ENCODE data around the gene FAHD2B.
"Not testable (repeated sequence)": the region's sequence is repeated elsewhere in the genome, so short reads cannot be mapped to it uniquely, and the experiment has no call there.

The FAHD2B gene, protein sequence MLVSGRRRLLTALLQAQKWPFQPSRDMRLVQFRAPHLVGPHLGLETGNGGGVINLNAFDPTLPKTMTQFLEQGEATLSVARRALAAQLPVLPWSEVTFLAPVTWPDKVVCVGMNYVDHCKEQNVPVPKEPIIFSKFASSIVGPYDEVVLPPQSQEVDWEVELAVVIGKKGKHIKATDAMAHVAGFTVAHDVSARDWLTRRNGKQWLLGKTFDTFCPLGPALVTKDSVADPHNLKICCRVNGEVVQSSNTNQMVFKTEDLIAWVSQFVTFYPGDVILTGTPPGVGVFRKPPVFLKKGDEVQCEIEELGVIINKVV
- 0.29 to 1.6 (median 0.73) reads per million in 18 experiments for total RNA-seq

DNA sequence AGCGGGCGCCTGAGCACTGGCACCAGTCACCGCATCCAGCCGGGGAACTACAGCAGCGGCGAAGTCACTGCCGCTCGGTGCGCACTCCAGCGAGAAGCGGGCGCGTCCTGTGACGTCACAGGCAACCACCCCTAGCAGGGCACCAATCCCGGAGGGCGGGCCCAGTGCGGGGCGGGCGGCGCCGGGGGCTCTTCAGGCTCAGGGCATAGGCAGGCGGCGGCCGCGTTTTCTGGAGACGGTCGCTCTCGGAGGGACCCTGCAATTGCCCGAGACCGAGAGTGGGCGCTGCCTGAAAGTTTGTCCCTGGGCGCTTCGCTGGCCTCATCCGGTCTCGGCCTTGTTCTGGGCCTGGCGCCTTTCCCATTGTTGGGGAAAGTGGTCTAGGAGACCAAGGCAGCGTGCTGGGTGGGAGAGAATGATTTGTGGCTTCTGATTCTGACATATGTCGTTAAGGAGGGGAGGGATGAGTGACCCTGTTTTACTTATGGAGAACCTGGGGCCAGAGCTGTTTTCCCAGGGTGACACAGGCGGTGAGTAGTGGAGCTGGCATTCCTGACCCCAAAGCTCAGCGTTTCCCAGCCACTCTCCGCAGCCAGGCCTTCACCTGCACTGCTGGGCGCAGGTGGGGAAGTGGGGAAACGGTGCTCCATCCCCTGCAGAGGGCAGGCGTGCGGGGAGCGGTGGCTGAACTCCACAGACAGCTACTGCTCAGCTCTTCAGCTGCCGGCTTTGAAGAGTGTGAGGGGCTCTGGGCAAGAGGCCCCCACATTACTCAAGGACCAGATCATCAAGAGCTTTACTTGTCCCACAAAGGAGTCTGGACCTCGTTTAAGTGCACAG lies at the start of gene FAHD2B:
Gene FAHD2B (minus strand): TSS at position 111 of the 840 bp plus-strand sequence. CDS start 3,176 bp downstream, outside the sequence.
- peak; percentile 37 to 63 for DNase-seq

DNA sequence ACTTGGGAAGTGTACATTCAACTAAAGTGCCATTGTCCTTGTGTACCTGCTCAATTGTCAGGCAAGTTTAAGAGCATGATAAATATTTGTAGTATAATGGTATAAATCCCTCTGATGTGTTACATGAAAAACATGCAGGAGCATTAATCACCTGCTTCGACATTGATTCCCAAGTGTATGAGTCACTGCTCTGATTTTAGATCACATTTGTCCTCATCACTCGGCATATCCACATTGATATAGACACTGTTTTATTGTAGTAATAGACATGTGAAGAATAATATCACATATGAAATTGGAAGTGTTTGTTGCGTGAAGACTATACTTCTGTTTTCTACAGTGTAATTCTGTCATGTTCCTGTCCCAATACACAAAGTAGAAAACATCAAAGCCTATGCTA lies 49.3 kb upstream of the FAHD2B start:
- DNase-seq = not testable (repeated sequence)

DNA sequence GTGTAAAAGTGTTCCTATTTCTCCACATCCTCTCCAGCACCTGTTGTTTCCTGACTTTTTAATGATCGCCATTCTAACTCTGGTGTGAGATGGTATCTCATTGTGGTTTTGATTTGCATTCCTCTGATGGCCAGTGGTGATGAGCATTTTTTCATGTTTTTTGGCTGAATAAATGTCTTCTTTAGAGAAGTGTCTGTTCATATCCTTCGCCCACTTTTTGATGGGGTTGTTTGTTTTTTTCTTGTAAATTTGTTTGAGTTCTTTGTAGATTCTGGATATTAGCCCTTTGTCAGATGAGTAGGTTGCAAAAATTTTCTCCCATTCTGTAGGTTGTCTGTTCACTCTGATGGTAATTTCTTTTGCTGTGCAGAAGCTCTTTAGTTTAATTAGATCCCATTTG lies 34.4 kb upstream of the FAHD2B start:
- DNase-seq = not testable (repeated sequence)

DNA sequence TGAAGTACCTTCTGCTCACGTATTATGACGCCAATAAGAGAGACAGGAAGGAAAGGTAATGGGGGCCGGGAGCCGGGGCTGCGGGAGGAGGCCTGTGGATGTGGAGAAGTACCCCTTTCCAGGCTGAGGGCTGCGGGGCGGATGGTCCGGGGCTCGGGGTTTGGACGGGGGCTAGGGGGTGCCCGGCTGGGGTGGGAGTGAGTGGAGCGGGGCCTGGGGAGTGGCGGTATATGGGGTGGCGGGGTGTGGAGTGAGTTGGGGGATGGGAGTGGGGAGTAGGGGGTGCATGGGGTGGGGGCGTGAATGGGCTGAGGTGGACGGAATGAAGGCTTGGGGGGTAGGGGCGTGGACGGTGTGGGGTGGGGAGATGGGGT lies 19.2 kb upstream of the FAHD2B start:
- DNase-seq = not testable (repeated sequence)

DNA sequence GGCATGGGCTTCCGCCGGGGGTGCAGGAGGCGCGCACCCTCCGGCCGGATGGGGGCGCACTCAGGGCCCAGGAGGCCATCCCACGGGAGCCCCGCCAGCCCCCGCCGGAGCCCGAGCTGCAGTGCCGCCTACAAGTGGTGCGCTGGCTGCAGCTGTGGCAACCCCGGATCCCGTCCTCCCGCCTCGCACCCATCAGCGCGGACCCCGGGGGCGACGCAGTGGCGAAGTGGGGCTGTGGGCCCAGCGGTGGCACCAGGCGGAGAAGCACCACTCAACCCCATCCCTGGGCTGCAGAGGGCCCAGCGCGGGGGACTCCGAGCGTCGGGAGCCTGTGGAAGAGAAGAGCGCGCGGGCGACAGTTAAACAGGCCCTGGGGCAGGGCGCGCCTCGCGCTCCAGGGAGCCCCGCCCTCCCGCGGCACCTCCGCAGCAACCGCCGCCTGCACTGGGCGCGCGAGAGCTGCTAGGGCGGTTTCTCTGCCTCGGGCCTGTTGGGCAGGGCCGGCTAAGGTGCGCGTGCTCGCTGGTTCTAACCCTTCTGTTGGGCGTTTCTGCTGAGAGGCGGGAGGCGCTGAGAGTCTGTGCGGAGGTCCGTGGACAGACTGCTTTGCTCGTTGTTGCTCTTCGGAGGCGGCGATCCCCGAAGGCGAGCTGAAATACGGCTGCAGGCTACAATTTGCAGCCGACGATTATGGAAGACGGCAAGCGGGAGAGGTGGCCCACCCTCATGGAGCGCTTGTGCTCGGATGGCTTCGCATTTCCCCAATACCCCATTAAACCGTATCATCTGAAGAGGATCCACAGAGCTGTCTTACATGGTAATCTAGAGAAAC lies 18.6 kb upstream of the FAHD2B start, which contains the start of gene ANKRD36:
Gene ANKRD36 (plus strand): TSS at position 104 of the 832 bp plus-strand sequence. CDS start 587 bp downstream, at position 691.
- DNase-seq = peak; percentile 84 to 87

DNA sequence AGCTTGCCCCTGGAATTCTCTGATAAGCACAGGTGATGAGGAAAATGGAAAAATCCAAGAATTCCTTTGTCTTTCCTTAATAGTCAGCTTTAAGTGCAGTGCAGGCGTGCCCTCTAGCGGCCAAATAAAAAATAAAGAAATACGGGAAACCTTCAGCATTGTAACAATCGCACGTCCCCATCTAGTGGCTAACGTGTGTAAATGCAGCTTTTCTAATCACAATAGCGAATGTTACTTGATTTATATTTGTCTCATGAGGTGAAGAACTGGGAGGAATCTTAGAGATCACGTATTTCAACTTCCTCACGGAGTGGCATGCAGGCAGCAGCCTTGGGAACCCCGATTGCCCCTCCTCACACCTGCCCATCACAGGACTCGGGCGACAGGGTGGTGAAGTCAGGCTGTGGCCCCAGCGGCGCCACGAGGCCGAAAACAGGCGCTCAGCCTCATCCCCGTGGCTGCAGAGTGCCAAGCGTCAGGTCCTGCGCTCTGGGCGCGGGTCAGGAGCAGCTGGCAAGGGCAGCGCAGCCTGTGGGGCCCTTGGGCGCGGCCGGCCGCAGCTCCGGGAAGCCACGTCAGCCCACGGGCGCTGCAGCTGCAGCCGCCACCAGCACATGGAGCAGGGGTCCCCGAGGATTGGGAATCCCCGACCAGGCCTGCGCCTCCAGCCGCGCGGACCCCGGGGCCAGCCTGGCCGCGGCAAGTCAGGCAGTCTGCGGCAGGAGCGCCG lies 17.8 kb upstream of the FAHD2B start:
- DNase-seq = peak; percentile 28 to 32

DNA sequence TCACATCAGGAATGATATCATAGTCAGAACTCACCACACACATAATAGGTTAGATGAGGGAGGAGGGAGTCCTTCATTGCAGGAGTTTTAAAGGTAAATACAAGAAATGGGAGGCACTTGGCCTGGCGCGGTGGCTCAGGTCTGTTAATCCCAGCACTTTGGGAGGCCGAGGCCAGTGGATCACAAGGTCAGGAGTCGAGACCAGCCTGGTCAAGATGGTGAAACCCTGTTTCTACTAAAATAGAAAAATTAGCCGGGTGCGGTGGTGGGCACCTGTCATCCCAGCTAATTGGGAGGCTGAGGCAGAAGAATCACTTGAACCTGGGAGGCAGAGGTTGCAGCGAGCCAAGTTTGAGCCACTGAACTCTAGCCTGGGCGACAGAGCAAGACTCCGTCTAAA lies 16.6 kb upstream of the FAHD2B start:
- not testable (repeated sequence) for DNase-seq

DNA sequence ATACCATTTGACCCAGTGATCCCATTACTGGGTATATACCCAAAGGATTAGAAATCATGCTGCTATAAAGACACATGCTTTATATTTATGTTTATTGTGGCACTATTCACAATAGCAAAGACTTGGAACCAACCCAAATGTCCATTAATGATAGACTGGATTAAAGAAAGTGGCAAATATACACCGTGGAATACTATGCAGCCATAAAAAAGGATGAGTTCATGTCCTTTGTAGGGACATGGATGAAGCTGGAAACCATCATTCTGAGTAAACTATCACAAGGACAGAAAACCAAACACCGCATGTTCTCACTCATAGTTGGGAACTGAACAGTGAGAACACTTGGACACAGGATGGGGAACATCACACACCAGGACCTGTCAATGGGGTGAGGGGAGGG lies 12.2 kb upstream of the FAHD2B start:
- not testable (repeated sequence) for DNase-seq

DNA sequence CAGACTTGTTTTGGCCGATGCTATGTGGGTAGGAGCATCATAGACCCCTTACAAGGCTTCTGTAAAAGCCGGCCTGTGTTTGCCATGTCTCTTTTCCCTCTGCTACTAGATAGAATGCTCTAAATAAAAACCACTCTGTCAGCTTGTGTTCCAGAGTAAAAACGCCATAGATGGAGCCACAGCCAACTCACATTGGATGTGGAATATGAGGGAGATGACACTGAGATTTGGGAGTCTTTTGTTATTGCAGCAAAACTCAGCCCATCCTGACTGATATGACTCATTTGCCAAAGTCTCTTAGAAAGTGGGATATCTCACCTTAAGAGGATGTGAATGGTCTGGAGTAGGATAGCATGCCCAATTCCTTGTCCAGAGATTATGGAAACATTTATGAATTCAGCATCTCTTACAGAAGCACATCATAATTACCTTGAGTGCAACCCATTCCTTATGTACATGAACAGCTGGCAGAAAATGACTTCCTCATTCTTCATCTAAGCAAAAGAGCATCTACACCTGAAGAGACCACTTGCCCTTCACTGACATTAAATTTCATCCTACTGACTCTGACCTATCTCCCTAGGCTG lies 4.2 kb upstream of the FAHD2B start:
- not testable (repeated sequence) for DNase-seq

DNA sequence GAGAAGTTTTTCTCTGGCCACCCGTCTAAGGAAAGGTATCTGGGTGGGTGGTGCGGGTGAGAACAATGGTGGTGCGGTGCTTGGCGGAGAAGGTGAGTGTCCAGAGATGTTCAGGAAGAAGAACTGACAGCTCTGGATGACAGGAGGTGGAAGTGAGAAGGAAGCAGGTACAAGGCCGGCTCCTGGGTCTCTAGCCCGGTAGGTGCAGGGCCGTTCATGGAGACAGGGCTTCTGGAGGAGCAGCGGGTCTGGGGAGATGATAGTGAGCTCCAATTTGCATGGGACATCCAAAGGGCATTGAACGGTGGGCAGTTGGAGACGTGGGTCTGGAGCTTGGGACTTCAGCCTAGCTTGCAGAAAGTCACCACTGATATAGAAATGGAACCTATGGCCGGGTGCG lies 979 bp upstream of the FAHD2B start:
- no peak for DNase-seq

DNA sequence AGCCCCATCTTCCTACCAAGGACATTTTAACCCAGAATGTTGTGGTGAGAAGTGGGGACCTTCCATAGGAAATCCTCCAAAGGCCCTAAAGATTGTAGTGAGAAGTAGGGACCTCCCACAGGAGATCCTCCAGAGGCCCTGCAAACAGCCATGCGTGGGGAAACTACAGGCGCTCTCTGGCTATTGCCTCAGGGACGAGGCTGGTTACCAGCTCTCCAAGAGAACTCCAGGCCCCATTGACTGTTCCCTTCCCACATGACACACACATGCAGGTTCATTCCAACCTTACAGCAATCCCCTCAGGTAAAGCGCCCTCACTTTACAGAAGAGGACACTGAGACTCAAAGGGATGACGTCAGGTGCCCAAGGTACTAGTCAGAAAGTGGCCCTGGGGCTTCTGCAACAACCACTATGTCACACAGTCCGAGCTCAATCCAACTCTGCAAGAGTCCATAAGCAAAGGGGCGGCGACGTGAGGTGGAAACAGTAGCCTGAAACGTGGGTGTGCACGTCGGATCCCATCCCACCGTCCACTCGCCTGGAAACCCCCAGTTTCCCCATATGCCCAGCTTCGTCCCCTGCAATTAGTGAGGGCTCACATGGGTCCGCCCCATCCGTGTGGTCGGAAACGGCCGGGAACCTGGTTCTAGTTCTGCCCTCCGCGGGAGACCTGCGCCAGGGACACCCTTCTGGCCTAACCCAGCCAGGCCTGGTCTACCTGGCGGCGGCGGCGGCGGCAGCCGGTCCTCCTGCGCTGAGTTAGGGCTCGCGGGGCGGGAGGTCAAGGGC lies 505 bp downstream of the FAHD2B start:
- not testable (repeated sequence) for DNase-seq

DNA sequence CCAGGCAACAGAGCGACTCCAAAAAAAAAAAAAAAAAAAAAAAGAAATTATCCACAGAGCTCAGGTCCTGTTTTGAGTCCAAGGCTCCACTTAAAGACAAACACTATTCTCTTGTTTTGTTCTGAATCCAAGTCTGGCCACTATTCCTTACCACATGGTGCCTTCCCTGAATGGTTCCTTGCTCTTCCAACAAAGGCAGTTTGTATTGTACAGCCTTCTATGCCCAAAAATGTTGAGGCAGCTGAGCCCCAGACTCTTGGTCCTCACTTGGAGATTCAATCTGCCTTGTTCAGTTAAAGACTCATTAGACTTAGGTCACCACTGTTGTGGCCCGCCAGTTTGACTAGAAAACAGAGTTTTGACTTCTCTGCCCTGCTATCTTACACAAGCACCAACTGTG lies 1.7 kb downstream of the FAHD2B start:
- not testable (repeated sequence) for DNase-seq

DNA sequence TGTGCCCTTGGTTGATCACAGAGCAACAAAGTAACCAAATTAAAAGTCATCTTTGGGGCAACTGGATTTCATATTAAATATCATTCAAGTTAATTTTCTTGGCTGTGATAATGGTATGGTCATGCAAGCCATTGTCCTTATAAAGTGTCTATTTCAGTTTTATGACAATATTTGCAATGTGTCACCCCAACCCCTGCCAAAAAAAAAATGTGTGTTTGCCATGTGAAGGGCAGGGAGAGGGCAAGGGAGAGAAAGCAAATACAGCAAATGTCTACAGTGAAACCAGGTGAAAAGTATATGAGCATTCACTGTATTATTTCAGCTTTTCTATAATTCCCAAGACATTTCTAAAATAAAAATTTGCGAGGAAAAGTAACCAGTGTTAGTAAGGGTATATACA lies 6.0 kb downstream of the FAHD2B start:
- DNase-seq = not testable (repeated sequence)

DNA sequence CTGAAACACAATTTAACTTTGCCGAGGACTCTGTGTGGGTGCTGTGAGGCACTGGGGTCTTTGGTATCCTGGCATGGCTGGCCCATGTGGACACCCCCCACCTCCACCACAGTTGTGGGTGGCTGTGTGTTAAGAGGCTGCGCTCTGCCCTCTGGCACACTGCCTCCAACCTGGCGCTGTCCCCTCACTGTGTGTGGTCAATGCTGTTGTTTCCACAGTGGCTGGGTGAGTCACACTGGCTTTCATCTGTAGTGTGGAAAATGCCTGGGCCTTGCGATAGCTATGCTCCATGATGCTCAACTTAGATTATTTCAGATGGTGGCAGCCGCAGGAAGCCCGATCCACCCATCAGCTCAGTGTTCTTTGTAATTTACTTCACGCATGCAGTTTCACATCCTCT lies 9.6 kb downstream of the FAHD2B start:
- DNase-seq = not testable (repeated sequence)

DNA sequence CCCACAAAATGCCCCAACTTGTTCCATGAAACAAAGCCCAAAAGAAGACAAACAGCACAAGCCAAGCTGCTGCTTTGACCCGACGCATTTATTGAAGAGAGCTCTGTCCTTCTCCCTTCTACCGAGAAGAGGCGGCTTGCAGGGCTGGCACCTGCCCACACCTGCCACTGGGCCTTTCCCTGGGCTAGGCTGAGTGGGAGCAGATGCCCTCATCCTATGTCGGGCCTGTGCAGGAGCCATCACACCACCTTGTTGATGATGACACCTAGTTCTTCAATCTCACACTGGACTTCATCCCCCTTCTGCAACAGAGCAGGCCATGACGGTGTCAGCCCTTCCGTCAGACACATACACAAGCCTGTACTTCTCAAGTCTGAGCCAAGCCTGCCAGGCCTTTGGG lies 11.2 kb downstream of the FAHD2B start:
- not testable (repeated sequence) for DNase-seq

DNA sequence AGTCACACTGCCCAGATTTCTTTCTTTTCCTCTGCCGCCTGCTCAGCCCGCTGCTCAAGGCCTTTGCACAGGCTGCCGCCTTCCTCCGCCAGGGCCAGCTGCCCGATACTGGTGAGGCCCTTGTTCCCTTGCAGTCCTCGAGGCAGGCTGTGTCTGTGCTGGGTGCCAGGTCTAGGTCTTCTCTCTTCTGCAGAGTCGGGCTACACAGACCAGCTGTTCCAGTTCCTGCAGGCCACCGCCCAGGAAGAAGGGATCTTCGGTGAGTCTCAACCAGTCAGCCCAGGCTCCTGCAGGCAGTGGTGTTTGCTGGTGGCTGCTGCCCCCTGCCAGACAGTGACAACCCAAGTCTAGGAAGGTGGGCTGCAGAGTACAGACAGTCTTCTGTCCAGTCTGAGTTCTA lies 12.5 kb downstream of the FAHD2B start:
- not testable (repeated sequence) for DNase-seq

DNA sequence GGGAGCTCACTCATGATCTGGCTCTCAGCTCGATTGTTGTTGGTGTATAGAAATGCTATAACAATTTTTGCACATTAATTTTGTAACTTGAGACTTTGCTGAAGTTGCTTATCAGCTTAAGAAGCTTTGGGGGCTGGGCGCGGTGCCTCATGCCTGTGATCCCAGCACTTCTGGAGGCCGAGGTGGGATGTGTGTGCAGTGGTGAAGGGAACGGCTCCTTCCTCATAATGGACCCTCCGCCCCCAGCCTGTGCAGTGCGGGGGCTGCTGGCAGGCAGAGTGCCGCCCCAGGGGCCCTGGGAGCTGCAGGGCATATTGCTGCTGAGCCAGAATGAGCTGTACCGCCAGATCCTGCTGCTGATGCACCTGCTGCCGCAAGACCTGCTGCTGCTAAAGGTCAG lies 13.8 kb downstream of the FAHD2B start:
- not testable (repeated sequence) for DNase-seq

DNA sequence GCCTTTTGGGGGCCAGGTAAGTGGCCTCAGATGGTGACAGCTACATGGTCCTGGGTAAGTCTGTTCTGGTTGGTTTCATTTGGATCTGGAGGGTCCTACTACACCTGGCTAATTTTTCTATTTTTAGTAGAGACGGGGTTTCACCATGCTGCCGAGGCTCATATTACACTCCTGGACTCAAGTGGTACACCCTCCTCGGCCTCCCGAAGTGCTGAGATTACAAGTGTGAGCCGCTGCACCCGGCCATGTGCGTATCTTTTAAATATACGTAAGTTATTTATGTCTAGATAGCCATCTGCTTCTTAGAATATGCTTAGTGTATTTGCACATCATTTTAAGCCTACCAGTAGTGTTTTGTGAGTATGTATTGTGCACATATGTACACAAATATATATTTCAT lies 17.5 kb downstream of the FAHD2B start:
- not testable (repeated sequence) for DNase-seq

DNA sequence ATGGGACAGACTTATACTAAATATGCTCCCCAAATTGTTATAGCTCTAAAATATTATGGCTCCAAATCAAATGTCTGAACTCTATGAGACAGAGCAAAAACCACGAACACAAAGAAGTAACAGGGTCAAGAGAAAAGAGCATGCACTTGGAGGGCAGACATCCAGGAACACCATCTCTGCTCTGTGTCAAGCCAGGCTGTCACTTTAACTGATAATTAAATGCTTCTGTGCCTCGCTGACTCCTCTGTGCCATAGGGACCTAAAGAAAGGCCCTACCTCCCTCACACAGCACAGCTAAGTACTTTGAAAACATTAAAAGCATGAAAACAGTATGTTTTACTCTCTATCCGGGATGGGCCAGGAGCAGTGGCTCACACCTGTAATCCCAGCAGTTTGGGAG lies 23.8 kb downstream of the FAHD2B start:
- DNase-seq = not testable (repeated sequence)

DNA sequence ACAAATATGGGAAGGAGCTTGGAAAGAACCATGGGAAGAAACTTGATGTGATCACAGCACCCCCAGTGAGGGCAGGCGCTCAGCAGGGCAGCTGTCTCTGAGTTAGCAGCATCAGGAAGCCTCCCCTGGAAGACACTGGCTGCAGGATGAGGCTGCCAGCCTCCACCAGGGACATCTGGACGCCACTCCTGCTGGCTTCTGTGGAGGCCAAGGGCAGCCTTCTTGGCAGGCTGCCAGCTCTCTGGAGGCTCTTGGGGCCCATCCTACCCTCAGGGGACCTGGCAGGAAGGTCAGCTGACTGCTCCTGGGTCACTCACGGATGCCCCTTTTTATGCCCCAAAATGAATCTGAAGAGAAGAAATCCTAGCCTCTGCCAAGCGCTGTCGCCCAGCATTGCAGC lies 26.0 kb downstream of the FAHD2B start:
- DNase-seq = not testable (repeated sequence)

DNA sequence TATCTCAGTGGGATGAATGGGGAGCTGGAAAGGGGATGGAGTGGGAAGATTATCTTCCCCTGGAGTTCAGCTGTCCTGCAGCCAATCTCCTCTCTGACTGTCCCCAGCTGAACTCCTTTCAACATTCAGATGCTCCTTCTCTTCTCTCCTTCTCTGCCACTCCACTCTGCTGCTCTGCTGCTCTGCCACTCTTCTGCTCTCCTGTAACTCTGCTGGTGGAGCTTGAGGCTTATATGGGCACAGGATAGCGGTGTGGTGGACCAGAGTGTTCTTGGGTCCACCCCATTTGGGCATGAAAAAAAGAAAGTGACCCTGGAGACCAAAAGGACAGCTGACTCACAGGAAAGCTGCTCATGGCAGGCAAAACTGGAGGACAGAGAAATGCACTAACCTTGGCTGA lies 26.6 kb downstream of the FAHD2B start:
- no peak for DNase-seq

Measured in inflammatory macrophage (primary cell).